Large intestine (tissue), 3 donors: Measurements from ENCODE around the gene PRKAG2. TPM values are rescaled to one million over a fixed set of nuclear protein-coding genes. Genes with fewer than 3 reads are reported as not detected.
"Not testable (repeated sequence)": the region's sequence is repeated elsewhere in the genome, so short reads cannot be mapped to it uniquely, and the experiment has no call there.

Experiments used
- DNase-seq, 2 donors: peaks; one replicate each; pipeline versions ENCODE4 v3.0.0 to v3.0.0-alpha.2; 2013
- H3K27ac ChIP-seq: one replicate; pipeline ENCODE4 v1.5.1; 2013; ENCODE audit warnings: low read length
- H3K27me3 ChIP-seq: 2 replicates; pipeline ENCODE4 v1.6.1; 2013; ENCODE audit warnings: low read length; ENCODE audit not compliant: control insufficient read depth, insufficient read depth
- H3K36me3 ChIP-seq: 2 replicates; pipeline ENCODE4 v1.6.1; 2013; ENCODE audit warnings: low read length; ENCODE audit not compliant: control insufficient read depth, insufficient read depth
- H3K4me1 ChIP-seq: one replicate; pipeline ENCODE4 v1.6.1; 2013; ENCODE audit warnings: low read length; ENCODE audit not compliant: control insufficient read depth, insufficient read depth
- H3K4me3 ChIP-seq: one replicate; pipeline ENCODE4 v1.5.1; 2013; ENCODE audit warnings: low read length
- H3K9me3 ChIP-seq: one replicate; pipeline ENCODE4 v1.6.1; 2013; ENCODE audit warnings: mild to moderate bottlenecking, low read depth, low read length, moderate library complexity; ENCODE audit not compliant: control insufficient read depth
- WGBS: methylation state at CpG from one replicate; pipeline ENCODE4 v1.1.5; 2013; ENCODE audit warnings: low lambda C conversion rate; ENCODE audit not compliant: insufficient coverage; 5-methylcytosine and 5-hydroxymethylcytosine counted together
- polyA plus RNA-seq: library from polyadenylated mRNA; unstranded; fragments of 120-200 nt; gene quantifications from one replicate; pipeline ENCODE4 v1.2.1, GENCODE V29; 2013

Gene PRKAG2
- polyA plus RNA-seq, 1 donor = 50.9 TPM

DNA sequence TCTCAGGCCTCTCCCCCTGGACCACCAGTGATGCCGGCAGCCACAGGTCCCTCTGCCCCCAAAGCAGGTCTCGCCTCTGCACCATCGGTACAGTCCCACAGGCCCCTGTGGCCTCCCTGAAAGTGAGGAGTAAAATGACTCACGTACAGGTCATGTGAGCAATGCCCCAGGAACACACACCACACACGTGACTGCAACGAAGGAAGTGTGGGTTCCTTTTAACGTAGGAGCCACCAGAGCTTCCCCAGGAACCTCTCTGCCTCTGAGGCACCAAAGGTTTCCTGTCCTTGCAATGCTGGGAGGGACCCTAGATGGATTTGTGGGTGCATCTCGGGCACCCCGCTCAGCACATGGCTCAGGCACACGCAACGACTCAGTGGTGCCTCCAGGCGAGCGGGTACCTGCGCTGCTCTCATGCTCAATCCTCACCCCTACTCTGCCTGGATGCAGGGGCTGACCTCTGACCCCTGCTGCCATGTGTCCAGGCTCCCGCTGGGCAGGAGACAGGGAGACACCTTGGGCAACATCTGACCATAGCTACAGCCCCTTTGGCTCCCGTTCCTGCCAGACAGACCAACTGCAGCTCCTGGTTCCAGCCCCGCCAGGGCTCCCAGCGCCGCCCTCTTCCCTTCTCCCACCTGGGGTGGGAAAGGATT lies 120.7 kb downstream of the PRKAG2 start:
- H3K27ac ChIP-seq = no peak overlapping the region
- no peak overlapping the region for H3K4me3 ChIP-seq
- peaks cover 9% of the 10 kb centered on the region for H3K36me3 ChIP-seq
- H3K4me1 ChIP-seq = peaks cover 14% of the 10 kb centered on the region
- no CpG with 5 or more reads among the region's 19 CpGs for WGBS
- no peaks in the 10 kb centered on the region for H3K9me3 ChIP-seq
- no peaks in the 10 kb centered on the region for H3K27me3 ChIP-seq
- DNase-seq = no peak

DNA sequence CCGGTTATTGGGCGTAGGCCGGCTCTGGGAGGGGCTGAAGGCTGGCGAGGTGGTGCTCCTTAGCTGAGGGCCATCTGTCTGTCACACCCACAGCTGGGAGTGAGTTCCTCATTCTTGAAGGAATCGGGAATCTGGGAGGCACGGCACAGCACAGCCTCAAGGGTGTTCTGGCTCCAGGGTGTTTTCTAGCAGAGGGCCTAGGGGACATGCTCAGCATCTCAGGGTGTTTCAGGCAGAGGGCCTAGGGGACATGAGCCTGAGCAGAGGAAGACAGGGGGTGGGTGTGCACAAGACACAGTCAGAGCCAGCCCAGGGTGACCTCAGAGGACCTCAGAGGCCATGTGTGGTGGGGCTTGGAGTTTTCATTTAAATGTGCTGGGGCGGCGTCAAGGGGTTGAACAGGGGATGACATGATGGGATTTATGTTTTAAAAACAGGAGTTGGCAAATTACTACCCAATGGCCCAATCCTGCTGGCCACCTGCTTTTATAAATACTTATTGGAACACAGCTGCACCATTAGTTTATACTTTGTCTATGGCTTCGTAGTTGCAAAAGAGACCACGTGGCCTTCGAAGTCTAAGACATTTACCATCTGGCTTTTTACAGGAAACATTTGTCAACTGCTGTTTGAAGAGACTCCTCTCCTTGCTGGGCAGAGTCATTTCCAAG lies 121.6 kb downstream of the PRKAG2 start:
- Histone ChIP-seq H3K9me3 (no peaks in the 10 kb centered on the region), H3K27ac (no peak overlapping the region), H3K36me3 (peaks cover 7% of the 10 kb centered on the region), H3K4me1 (peaks cover 14% of the 10 kb centered on the region), H3K4me3 (no peak overlapping the region), H3K27me3 (no peaks in the 10 kb centered on the region)
- WGBS = 89% methylated on average over 5 of the region's 11 CpGs
- no peak for DNase-seq

DNA sequence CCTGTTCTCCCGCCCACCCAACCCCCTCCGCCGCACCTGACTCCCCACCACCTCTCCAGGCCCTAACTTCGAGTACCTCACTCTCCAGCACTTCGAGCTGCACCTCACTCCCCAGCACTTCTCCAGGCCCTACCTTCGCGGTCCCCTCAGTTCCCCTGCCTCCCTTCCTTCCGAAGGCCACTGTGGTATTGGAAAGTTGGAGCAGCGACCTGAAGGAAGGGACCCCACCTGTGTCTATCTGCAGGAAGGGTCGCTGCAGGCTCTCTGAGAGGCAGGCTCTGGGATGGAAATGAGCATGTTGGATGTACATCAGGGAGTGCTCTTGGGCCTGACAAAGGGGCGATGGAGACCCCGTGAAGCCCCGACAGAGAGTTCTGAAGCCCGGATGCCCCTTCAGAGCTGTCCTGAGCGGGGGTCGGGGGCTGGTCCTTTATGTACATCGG lies 122.2 kb downstream of the PRKAG2 start:
- Histone ChIP-seq H3K27ac (no peak overlapping the region), H3K36me3 (peaks cover 7% of the 10 kb centered on the region), H3K4me3 (no peak overlapping the region), H3K27me3 (no peaks in the 10 kb centered on the region), H3K4me1 (peaks cover 14% of the 10 kb centered on the region), H3K9me3 (no peaks in the 10 kb centered on the region)
- DNase-seq = no peak
- 83% methylated on average over 1 of the region's 17 CpGs for WGBS

DNA sequence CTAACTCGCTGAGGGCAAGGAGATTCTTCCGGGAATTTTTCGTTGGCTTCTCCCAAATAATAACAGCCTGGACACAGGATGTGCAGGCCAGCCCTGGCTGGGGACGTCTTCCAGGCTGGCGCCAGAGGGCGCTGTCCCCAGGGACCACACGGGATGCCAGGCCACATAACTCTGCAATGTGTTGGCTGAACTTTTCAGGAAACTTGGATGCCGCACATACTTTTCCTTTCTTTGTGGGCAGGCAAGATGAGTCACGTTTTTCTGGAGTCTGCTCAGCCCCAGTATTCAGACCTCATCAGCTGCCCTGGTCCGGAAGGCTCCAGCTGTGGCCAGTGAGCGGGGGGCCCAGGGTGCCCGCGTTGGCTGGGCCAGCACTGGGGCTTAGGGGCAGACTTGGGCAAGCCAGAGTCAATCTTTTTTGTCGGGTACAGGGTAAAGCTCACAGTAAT lies 122.7 kb downstream of the PRKAG2 start:
- WGBS = no CpG with 5 or more reads among the region's 14 CpGs
- Histone ChIP-seq H3K9me3 (no peaks in the 10 kb centered on the region), H3K27ac (no peak overlapping the region), H3K36me3 (peaks cover 5% of the 10 kb centered on the region), H3K27me3 (no peaks in the 10 kb centered on the region), H3K4me3 (no peak overlapping the region), H3K4me1 (peaks cover 11% of the 10 kb centered on the region)
- DNase-seq = peak; percentile 68 to 73

DNA sequence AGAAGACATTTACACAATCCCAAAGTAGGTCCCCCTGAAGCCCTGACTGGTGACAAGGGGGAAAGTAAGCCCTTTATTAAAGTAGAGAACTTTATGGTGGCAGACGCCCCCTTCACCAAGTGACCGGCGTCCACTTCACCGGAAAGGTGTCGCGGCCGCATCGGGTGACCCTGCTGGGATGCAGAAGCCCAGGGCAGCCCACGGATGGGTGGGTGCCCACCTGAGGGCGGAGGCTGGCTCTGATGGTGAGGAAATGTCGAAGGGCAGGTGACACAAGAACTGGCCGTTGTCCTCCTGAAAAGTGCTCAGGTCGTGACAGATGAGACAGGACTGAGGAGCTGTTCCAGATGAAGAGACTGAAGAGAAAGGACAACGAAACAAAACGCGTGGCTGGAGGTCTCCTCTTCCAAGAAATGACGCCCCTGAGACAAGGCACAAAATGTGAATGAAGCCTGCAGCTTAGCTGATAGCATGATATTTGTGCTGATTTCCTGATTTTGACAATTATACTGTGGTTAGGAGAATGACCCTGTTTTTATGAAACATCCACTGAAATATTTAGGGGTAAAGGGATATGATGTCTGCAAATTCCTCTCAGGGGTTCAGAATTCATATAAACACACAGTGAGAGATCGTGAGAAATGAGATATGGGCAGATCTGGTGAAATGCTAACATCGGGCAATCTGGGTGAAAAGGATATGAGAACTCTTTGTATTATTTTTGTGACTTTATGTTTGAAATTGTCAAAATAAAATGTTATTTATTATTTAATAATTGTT lies 123.9 kb downstream of the PRKAG2 start:
- Histone ChIP-seq H3K4me1 (peaks cover 10% of the 10 kb centered on the region), H3K27me3 (no peaks in the 10 kb centered on the region), H3K36me3 (peaks cover 3% of the 10 kb centered on the region), H3K27ac (no peak overlapping the region), H3K4me3 (no peak overlapping the region), H3K9me3 (peaks cover 2% of the 10 kb centered on the region)
- no peak for DNase-seq
- WGBS = 100% methylated on average over 1 of the region's 19 CpGs

DNA sequence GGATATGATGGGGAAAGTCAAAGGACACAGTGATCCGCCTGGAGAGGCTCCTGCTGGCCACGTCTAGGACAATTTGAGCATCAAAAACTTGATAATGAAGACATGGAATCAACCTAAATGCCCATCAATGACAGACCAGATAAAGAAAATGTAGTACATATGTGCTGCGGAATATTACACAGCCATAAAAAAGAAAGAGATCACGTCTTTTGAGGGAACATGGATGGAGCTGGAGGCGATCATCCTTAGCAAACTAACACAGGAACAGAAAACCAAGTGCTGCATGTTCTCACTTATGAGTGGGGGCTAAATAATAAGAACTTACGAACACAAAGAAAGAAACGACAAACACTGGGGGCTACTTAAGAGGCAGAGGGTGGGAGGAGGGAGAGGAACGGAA lies 124.9 kb downstream of the PRKAG2 start:
- Histone ChIP-seq H3K27ac (no peak overlapping the region), H3K9me3 (peaks cover 2% of the 10 kb centered on the region), H3K4me3 (no peak overlapping the region), H3K27me3 (no peaks in the 10 kb centered on the region), H3K4me1 (peaks cover 10% of the 10 kb centered on the region), H3K36me3 (peaks cover 3% of the 10 kb centered on the region)
- 95% methylated on average over 4 of the region's 8 CpGs for WGBS
- no peak for DNase-seq

DNA sequence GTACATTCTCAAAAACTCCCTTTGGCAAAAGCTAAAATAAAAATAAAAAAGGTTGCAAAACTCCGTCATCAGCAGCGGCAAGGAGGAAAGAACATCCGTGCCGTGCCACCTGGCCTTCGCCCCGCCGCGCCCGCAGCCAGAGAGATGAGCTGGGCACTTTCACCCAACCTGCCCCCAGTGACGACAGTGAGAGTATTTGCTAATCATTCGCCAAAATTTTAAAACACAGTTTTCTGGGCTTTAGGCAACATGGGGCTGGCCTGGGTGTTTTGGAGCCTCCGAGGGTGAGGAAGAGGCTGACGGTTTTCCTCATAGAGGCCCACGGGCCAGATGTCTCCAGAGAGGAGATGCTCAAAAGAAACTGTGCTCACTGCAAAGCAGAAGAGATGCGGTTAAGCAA lies 128.2 kb downstream of the PRKAG2 start:
- no peak overlapping the region for H3K4me3 ChIP-seq
- no peak overlapping the region for H3K27ac ChIP-seq
- DNase-seq = no peak
- H3K4me1 ChIP-seq = peaks cover 25% of the 10 kb centered on the region
- peaks cover 7% of the 10 kb centered on the region for H3K9me3 ChIP-seq
- no CpG with 5 or more reads among the region's 15 CpGs for WGBS
- no peaks in the 10 kb centered on the region for H3K27me3 ChIP-seq
- H3K36me3 ChIP-seq = peaks cover 3% of the 10 kb centered on the region

DNA sequence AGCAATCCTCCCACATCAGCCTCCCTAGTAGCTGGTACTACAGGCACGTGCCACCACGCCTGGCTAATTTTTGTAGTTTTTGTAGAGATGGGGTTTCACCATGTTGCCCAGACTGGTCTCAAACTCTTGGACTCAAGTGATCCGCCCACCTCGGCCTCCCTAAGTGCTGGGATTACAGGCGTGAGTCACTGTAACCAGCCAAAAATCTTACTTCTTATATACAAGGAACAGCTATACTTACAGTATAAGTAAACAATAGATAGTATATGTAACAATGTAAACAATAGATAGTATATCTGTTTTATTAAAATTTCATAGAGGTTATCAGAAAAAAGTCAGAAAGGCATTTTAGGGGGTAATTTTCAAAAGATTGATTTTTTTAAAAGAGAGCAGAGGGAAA lies 128.9 kb downstream of the PRKAG2 start:
- H3K27ac ChIP-seq, H3K36me3 ChIP-seq, H3K4me3 ChIP-seq, H3K27me3 ChIP-seq, H3K9me3 ChIP-seq, DNase-seq: not testable (repeated sequence)
- H3K4me1 ChIP-seq = peaks cover 27% of the 10 kb centered on the region
- WGBS = 100% methylated on average over 1 of the region's 5 CpGs

DNA sequence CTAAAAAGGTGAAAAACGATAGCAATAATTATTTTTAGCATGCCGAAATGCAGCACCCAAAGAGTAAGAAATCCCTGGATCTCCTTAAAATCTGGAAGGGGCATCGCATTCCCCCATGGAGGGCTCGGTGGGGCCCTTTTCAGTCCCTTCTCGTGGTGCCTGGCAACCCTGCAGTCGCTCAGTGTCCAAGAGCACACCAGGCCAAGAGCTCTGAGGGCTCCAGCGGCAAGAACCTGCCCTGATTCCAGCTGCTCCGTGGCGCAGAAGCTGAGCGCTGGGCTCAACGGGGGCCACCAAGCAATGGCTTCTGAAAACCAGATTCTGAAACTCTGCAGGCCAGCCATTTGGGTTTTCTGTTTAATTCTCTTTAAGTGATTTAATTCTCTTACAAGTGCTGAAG lies 131.2 kb downstream of the PRKAG2 start:
- Histone ChIP-seq H3K36me3 (no peaks in the 10 kb centered on the region), H3K27me3 (no peaks in the 10 kb centered on the region), H3K27ac (peak overlapping the region; percentile 88), H3K9me3 (peaks cover 7% of the 10 kb centered on the region), H3K4me1 (peaks cover 27% of the 10 kb centered on the region), H3K4me3 (no peak overlapping the region)
- WGBS = 100% methylated on average over 2 of the region's 11 CpGs
- DNase-seq = no peak
